Lower leg skin (tissue), 4 donors: ENCODE data around the gene TMCO1. TPM values are rescaled to one million over a fixed set of nuclear protein-coding genes. Genes with fewer than 3 reads are reported as not detected.

Source experiments
- total RNA-seq, 4 donors: library from RNA; depleted of rRNA; stranded (reverse); fragments of >200 nt; gene quantifications; one replicate each; pipeline ENCODE4 v1.1.0, GENCODE V29; 2016

Gene TMCO1
- total RNA-seq, 4 donors from 2014 or later = 34.4 to 48.6 (median 42.7) TPM

Other genes with a start within 250 kb of the TMCO1 start
- gene LRRC52, start 224.9 kb downstream of the TMCO1 start, total RNA-seq = not detected
- gene MGST3, start 137.6 kb downstream of the TMCO1 start, total RNA-seq = 100 to 1,000 TPM in 2 of 4 donors, 10 to 100 TPM in 2; 65.8 to 154 (median 97.6) TPM
- 100 to 1,000 TPM in 2 of 4 donors, 10 to 100 TPM in 2; 74.4 to 123 (median 98.4) TPM for gene ALDH9A1, start 70.3 kb downstream of the TMCO1 start, total RNA-seq
- 10 to 100 TPM; 40.3 to 47.8 (median 42.2) TPM for gene UCK2, start 58.7 kb upstream of the TMCO1 start, total RNA-seq